BJ (cell line): Measurements from ENCODE around the gene PPP2R5E. TPM values are rescaled to one million over a fixed set of nuclear protein-coding genes. Genes with fewer than 3 reads are reported as not detected.

Source experiments
- CTCF ChIA-PET: fragments of 350-600 bp; formaldehyde crosslinking; extraction: SDS; loops from one replicate; lab custom pipeline; 2021; ENCODE audit warnings: antibody characterized with exemption, inconsistent platforms; lab: Yijun Ruan, JAX
- POLR2A ChIA-PET: fragments of 300-600 bp; sonication (Branson Sonifier 250); formaldehyde crosslinking; extraction: SDS; loops from one replicate; lab custom pipeline; 2021; ENCODE audit warnings: antibody characterized with exemption; lab: Charles Lee
- DNase-seq: peaks from one replicate; pipeline ENCODE4 v3.0.0-alpha.2; 2011; ENCODE audit warnings: low read depth
- H3K27me3 ChIP-seq: 2 replicates; pipeline ENCODE4 v1.6.0; 2011; ENCODE audit warnings: low read length; ENCODE audit not compliant: control insufficient read depth, insufficient read depth
- H3K36me3 ChIP-seq: 2 replicates; pipeline ENCODE4 v1.5.1; 2011; ENCODE audit warnings: low read length; ENCODE audit not compliant: control insufficient read depth, insufficient read depth
- H3K4me3 ChIP-seq: 2 replicates; pipeline ENCODE4 v1.5.1; 2011; ENCODE audit warnings: low read depth, mild to moderate bottlenecking, control low read depth, low read length
- polyA plus RNA-seq: library from polyadenylated mRNA; depleted of rRNA; stranded (reverse); fragments of >200 nt; gene quantifications from 2 replicates; pipeline ENCODE4 v1.2.3, GENCODE V29; 2011
- TF ChIP-seq, protein P1 (sequence below): IDR thresholded peaks from 2 replicates; pipeline ENCODE4 v1.5.1; 2011; ENCODE audit warnings: low read depth, mild to moderate bottlenecking, control low read depth, inconsistent platforms, low read length, moderate library complexity; ENCODE audit not compliant: insufficient read depth

Gene PPP2R5E
- polyA plus RNA-seq, 1 experiment = 4.8 TPM

DNA sequence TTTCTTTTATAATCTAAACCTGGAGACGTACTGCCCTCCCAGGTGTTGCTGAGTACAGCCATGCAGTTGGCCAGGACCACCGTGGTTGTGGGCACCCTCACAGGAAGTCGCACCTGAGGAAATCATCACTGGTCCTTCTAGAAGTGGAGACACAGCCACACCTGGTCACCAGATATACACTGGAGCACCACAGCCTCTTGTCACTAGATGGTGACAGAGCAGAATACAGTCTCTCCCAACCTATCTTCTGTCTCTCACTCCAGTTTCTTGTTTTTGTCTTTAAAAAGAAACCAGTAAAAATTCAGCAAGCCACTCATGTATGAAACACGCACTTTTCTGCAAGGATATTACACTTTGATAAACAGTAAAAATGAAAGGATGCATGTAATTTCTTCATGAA, 181.4 kb downstream of the PPP2R5E start:
- Histone ChIP-seq H3K4me3 (no peak overlapping the region), H3K36me3 (no peaks in the 10 kb centered on the region), H3K27me3 (no peaks in the 10 kb centered on the region)
- CTCF ChIA-PET = no interaction called here
- TF ChIP-seq, protein P1, sequence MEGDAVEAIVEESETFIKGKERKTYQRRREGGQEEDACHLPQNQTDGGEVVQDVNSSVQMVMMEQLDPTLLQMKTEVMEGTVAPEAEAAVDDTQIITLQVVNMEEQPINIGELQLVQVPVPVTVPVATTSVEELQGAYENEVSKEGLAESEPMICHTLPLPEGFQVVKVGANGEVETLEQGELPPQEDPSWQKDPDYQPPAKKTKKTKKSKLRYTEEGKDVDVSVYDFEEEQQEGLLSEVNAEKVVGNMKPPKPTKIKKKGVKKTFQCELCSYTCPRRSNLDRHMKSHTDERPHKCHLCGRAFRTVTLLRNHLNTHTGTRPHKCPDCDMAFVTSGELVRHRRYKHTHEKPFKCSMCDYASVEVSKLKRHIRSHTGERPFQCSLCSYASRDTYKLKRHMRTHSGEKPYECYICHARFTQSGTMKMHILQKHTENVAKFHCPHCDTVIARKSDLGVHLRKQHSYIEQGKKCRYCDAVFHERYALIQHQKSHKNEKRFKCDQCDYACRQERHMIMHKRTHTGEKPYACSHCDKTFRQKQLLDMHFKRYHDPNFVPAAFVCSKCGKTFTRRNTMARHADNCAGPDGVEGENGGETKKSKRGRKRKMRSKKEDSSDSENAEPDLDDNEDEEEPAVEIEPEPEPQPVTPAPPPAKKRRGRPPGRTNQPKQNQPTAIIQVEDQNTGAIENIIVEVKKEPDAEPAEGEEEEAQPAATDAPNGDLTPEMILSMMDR = no peak
- DNase-seq = no peak
- POLR2A ChIA-PET = no interaction called here

GRCh38 chr14:63357841-63358240, 185.3 kb downstream of the PPP2R5E start:
- no peaks in the 10 kb centered on the region for H3K27me3 ChIP-seq
- ChIA-PET CTCF (no interaction called here), POLR2A (no interaction called here)
- no peak for DNase-seq
- H3K36me3 ChIP-seq = no peaks in the 10 kb centered on the region
- TF ChIP-seq, protein P1 = no peak
- H3K4me3 ChIP-seq = no peak overlapping the region

DNA sequence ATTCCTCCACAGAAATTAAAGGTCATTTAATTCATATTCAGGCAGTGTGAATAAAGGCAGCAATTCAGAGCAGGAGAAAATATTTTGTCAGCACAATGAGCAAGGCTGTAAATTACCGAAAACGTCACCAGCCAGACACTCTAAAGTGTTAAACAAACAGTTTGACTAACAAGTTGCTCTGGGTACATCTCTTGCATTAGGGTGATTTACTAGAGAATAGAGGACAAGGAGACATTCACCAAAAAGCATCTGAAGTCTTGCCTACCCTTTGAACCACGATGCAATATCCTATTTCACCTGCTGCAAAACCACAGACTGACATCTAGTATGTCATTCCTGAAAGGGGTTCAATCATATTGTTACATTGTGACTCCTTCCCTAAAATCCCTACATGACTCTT, 197.4 kb downstream of the PPP2R5E start:
- ChIA-PET CTCF (no interaction called here), POLR2A (no interaction called here)
- H3K36me3 ChIP-seq = no peaks in the 10 kb centered on the region
- TF ChIP-seq, protein P1 = no peak
- H3K4me3 ChIP-seq = no peak overlapping the region
- H3K27me3 ChIP-seq = peaks cover 5% of the 10 kb centered on the region; the same call in 1 of the 2 replicates
- DNase-seq = no peak

GRCh38 chr14:63344336-63344735, 198.8 kb downstream of the PPP2R5E start:
- CTCF ChIA-PET = no interaction called here
- TF ChIP-seq, protein P1 = no peak
- POLR2A ChIA-PET = no interaction called here
- no peak overlapping the region for H3K4me3 ChIP-seq
- H3K27me3 ChIP-seq = peaks cover 5% of the 10 kb centered on the region; the same call in 1 of the 2 replicates
- DNase-seq = no peak
- no peaks in the 10 kb centered on the region for H3K36me3 ChIP-seq

- ChIA-PET CTCF (no interaction called here), POLR2A (interaction anchor here (0.6 kb wide), 1 partner anchor 177 kb away, joined by 5 read pairs; no protein-coding TSS in a partner anchor)
- no peak overlapping the region for H3K4me3 ChIP-seq
- TF ChIP-seq, protein P1 = no peak
- DNase-seq = no peak
- H3K36me3 ChIP-seq = no peaks in the 10 kb centered on the region
- peaks cover 5% of the 10 kb centered on the region; the same call in 1 of the 2 replicates for H3K27me3 ChIP-seq
These were observed 199.3 kb downstream of the PPP2R5E start for GRCh38 chr14:63343878-63344277.
